Non-pigmented ciliary epithelial cell (primary cell): ENCODE measurements around the gene SF3B2.
"Not testable (repeated sequence)": the region's sequence is repeated elsewhere in the genome, so short reads cannot be mapped to it uniquely, and the experiment has no call there.

Experiments used
- DNase-seq: peaks from one replicate; pipeline ENCODE4 v3.0.0-alpha.2; 2010; ENCODE audit warnings: low read depth

The SF3B2 gene

DNA sequence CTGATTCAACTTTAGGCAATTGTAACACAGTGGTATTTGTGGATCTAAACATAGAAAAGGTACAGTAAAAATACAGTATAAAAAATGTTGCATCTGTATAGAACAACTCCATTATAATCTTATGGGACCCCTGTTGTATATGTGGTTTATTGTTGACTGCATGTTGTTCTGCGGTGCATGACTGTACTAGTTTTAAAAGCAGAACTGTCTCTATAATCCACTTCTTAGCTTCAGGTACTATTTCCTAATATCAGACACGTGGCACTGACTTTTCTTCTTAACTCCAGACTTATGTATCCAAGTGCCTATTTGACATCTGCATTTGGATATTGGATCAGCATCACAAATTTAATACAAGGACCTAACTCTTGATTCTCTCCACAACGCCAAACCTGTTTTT lies 59.0 kb downstream of the SF3B2 start:
- DNase-seq, result no peak

DNA sequence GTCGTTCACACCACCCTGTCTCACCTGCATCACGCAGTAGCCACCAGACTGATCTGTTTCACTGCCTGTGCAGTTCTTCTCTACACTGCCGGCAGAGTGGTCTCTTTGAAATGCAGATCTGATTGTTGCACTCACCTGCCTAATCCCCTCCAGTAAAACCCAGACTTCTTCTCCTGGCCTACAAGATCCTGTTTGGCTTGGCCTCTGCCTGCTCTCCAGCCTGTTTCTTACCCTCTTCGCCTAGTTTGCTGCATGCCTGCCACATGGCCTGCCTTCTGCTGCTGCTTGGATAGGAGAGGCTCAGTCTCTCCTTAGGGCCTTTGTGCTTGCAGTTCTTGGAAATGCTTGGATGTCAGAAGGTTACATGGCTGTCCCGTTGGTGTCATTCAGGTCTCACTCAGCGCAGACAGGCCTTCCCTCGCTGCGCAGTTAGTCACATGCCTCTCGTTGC lies 59.9 kb downstream of the SF3B2 start:
- no peak for DNase-seq

DNA sequence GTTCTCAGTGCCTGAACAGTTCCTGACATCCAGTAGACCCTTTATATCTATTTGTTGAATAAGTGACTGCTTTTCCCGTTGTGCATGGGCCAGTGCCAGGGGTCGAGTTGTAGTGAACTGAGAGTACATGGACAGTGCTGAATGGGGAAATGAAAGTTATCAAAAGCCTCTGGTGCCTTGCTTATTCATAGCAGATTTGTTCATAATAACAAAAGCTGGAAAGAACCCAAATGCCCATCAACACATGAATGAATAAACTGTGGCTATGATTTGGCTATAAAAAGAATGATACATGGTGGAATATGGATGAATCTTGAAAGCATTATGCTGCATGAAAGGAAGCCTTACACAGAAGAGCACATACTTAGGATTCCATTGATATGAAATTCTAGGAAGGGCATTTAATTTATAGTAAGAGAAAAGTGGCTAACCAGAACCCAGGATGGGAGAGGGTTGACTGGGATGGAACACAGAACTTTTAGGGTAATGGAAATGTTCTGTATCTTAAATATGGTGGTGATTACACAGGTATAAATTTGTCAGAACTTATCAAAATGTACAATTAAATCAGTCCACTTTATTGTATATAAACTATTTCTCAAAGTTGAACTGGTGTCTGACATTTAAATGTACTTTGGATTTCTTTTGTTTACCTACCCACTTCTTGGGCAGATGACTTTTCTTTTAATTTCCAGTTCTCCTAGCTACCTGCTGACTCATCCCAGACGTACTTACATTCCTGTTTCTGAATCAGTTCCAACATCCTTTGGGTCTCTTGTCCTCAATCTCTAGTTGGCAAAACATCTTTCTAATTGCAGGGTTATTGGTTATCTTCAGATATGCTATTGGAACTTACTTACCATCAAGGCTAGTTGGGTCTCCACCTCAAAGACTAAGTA lies 60.7 kb downstream of the SF3B2 start:
- DNase-seq, result peak; percentile 85

- DNase-seq, result not testable (repeated sequence)
These were observed 62.8 kb downstream of the SF3B2 start for GRCh38 chr11:66114957-66115356.

DNA sequence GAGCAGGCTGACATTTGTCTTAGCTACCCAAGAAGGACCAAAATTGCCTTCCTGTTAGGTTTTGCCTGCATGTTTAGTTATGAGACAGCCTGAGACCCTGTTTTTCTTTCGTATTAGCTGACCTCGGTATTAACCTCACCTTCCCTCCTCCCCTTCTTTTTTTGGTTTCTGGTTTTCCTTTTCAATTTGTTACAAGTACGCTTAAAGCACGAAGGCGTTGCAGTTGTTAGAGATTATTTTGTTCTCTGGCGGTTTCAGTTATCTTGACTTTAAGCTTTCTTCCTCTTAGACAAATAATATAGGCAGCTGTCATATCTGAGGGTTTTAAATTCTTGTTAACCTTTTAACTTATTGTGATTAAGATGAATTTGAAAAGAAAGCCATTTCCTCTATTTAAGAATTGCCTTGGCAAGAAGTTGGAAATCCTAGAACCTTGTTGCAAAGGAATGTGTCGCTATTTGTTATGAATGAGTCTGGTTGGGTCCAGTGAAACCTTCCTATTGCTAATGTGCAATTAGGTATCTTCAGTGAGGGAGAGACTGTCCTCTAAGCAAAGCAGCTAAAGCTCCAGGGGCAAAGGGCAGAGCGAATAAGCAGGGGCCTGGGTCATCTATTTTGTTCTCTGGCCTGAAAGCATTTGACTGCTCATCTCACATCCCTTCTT lies 63.6 kb downstream of the SF3B2 start:
- DNase-seq, result no peak

GRCh38 chr11:66116576-66117361 lies 64.6 kb downstream of the SF3B2 start:
- no peak for DNase-seq

DNA sequence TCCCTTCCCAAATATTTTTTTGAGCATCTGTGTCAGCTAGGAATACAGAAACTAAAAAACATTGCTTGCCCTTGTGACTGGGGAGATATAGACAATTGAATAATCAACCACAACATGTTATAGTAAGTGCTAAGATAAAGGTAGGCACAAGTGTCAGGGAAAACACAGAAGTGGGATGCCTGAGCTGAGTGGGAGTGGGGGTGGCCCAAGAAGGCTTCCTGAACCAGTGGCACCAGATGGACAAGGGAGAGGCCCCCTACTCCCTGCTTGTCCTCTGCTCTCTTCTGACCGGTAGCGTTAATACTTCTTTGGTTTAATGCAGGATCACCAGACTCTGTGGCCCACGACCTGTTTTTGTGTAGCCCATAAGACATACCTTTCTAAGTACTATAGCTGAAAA lies 66.7 kb downstream of the SF3B2 start:
- DNase-seq, result no peak
